GM12878 (cell line): ENCODE data around the gene RAP1GDS1.
"Not testable (repeated sequence)": the region's sequence is repeated elsewhere in the genome, so short reads cannot be mapped to it uniquely, and the experiment has no call there.

Experiments
- ATF3 ChIP-seq: IDR thresholded peaks from 2 replicates; pipeline ENCODE4 v1.6.1; 2011; ENCODE audit warnings: low read depth, mild to moderate bottlenecking, low read length, moderate library complexity, borderline replicate concordance; ENCODE audit errors: extremely low read depth
- CEBPB ChIP-seq, 2 experiments: fragments of 150-350 bp in 1 of 2; IDR thresholded peaks; 2 replicates each; pipeline ENCODE4 v1.6.1; 2012 to 2014; ENCODE audit warnings: low read depth in 2 of 2, low read length in 2 of 2, borderline replicate concordance in 1 of 2, inconsistent platforms in 1 of 2
- CREB1 ChIP-seq: IDR thresholded peaks from 2 replicates; pipeline ENCODE4 v1.6.1; 2012; ENCODE audit warnings: low read depth, mild to moderate bottlenecking, inconsistent platforms
- CTCF ChIP-seq, 3 experiments: IDR thresholded peaks in 2 of 3; conservative IDR thresholded peaks in 1 of 3; 2 replicates each; pipeline ENCODE4 v1.5.1; 2011; ENCODE audit warnings: low read depth in 3 of 3, low read length in 3 of 3, mild to moderate bottlenecking in 3 of 3, control low read depth in 2 of 3, moderate library complexity in 2 of 3, inconsistent platforms in 1 of 3, mixed read lengths in 1 of 3; ENCODE audit not compliant: control insufficient read depth in 2 of 3, insufficient read depth in 1 of 3; ENCODE audit errors: extremely low read depth in 1 of 3
- EZH2 ChIP-seq: IDR thresholded peaks from 2 replicates; pipeline ENCODE4 v1.6.1; 2012; ENCODE audit warnings: low read depth, mild to moderate bottlenecking, control low read depth, inconsistent platforms, low read length, borderline replicate concordance; ENCODE audit not compliant: control insufficient read depth
- FOXK2 ChIP-seq: fragments of 450-650 bp; IDR thresholded peaks from 2 replicates; pipeline ENCODE4 v1.6.1; 2017; ENCODE audit warnings: mild to moderate bottlenecking, moderate library complexity
- KAT2A ChIP-seq: conservative IDR thresholded peaks from 2 replicates; pipeline ENCODE4 v1.6.1; 2011; ENCODE audit warnings: low read depth, low read length; ENCODE audit not compliant: control insufficient read depth
- POU2F2 ChIP-seq: IDR thresholded peaks from 3 replicates; pipeline ENCODE4 v1.6.1; 2011; ENCODE audit warnings: low read depth, mild to moderate bottlenecking, low read length, borderline replicate concordance
- SIN3A ChIP-seq: IDR thresholded peaks from 2 replicates; pipeline ENCODE4 v1.6.1; 2012; ENCODE audit warnings: low read depth, low read length, improper control_type of control experiment
- SP1 ChIP-seq: IDR thresholded peaks from one replicate; pipeline ENCODE4 v1.6.1; 2011; ENCODE audit warnings: low read depth, low read length
- TF ChIP-seq, protein P1 (sequence below): IDR thresholded peaks from 2 replicates; pipeline ENCODE4 v1.6.1; 2011; ENCODE audit warnings: borderline replicate concordance, low read depth, mild to moderate bottlenecking, moderate library complexity, mixed read lengths, low read length; ENCODE audit not compliant: insufficient read depth; ENCODE audit errors: extremely low read length

DNA sequence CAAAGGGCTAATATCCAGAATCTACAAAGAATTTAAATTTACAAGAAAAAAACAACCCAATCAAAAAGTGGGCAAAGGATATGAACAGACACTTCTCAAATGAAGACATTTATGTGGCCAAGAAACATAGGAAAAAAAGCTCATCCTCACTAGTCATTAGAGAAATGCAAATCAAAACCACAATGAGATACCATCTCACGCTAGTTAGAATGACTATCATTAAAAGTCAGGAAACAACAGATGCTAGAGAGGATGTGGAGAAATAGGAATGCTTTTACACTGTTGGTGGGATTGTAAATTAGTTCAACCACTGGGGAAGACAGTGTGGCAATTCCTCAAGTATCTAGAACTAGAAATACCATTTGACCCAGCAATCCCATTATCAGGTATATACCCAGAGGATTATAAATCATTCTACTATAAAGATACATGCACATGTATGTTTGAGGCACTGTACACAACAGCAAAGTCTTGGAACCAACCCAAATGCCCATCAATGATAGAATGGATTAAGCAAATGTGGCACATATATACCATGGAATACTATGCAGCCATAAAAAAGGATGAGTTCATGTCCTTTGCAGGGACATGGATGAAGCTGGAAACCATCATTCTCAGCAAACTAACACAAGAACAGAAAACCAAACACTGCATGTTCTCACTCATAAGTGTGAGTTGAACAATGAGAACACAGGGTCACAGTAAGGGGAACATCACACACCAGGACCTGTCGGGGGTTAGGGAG lies 200.1 kb downstream of the RAP1GDS1 start:
- not testable (repeated sequence) for TF ChIP-seq SP1; CTCF (IDR thresholded peaks at IDR 0.05 in 2 of 3, conservative IDR thresholded peaks at IDR 0.05 in 1 of 3; ENCODE audit: control insufficient read depth in 2 of 3, extremely low read depth in 1 of 3, insufficient read depth in 1 of 3, low read depth in 3 of 3, low read length in 3 of 3); EZH2; KAT2A; POU2F2; ATF3; CREB1; FOXK2; CEBPB (IDR thresholded peaks at IDR 0.05; ENCODE audit: borderline replicate concordance in 1 of 2, low read depth in 2 of 2, low read length in 2 of 2); SIN3A
- TF ChIP-seq, protein P1, sequence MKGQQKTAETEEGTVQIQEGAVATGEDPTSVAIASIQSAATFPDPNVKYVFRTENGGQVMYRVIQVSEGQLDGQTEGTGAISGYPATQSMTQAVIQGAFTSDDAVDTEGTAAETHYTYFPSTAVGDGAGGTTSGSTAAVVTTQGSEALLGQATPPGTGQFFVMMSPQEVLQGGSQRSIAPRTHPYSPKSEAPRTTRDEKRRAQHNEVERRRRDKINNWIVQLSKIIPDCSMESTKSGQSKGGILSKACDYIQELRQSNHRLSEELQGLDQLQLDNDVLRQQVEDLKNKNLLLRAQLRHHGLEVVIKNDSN = not testable (repeated sequence)
